ENCODE results near the gene DENND5B. TPM values are rescaled to one million over a fixed set of nuclear protein-coding genes. Genes with fewer than 3 reads are reported as not detected.

The DENND5B gene
- total RNA-seq, 1 experiment from 2014 or later = 13.8 TPM

GRCh38 chr12:31456562-31456961 lies 134.4 kb downstream of the DENND5B start:
- POLR2A ChIA-PET = interaction anchor here (0.7 kb wide), 1 partner anchor 31 kb away, joined by 4 read pairs; no protein-coding TSS in a partner anchor
- Mint-ChIP-seq H3K4me3 (no peak overlapping the region), H3K27me3 (ENCODE audit: low read depth) (no peaks in the 10 kb centered on the region), H3K27ac (no peak overlapping the region; the same call in 1 of the 2 replicates), H3K9me3 (no peaks in the 10 kb centered on the region), H3K4me1 (no peaks in the 10 kb centered on the region; the same call in 1 of the 2 replicates), H3K36me3 (peaks cover 3% of the 10 kb centered on the region; the same call in 1 of the 2 replicates)
- CTCF ChIA-PET = interaction anchor here (0.9 to 1.5 kb wide), 2 partner anchors 54 to 179 kb away, joined by 3 to 5 read pairs; no protein-coding TSS in a partner anchor
- ATAC-seq (no peak), DNase-seq (ENCODE audit: low spot score) (no peak)
- TF ChIP-seq ZMAT4 (CRISPR knock-in tag; IDR thresholded peaks at IDR 0.05) (no peak), ZBTB43 (CRISPR knock-in tag; IDR thresholded peaks at IDR 0.05) (no peak)

- Mint-ChIP-seq H3K4me1 (peaks cover 4% of the 10 kb centered on the region), H3K4me3 (no peak overlapping the region), H3K36me3 (no peaks in the 10 kb centered on the region), H3K27ac (no peak overlapping the region), H3K9me3 (no peaks in the 10 kb centered on the region), H3K27me3 (ENCODE audit: low read depth) (no peaks in the 10 kb centered on the region)
- no peak for TF ChIP-seq ZBTB21 (CRISPR knock-in tag; IDR thresholded peaks at IDR 0.05; ENCODE audit: borderline replicate concordance)
- no peak for TF ChIP-seq NFE2L1 (CRISPR knock-in tag; IDR thresholded peaks at IDR 0.05)
- no peak for TF ChIP-seq FOXJ3 (CRISPR knock-in tag; IDR thresholded peaks at IDR 0.05; ENCODE audit: borderline replicate concordance)
- TF ChIP-seq USF1 (CRISPR knock-in tag; IDR thresholded peaks at IDR 0.05) = no peak
- no peak for TF ChIP-seq ETV6 (CRISPR knock-in tag; IDR thresholded peaks at IDR 0.05)
- TF ChIP-seq MAX (CRISPR knock-in tag; IDR thresholded peaks at IDR 0.05) = no peak
- TF ChIP-seq OVOL2 (CRISPR knock-in tag; IDR thresholded peaks at IDR 0.05; ENCODE audit: borderline replicate concordance) = no peak
- no peak for TF ChIP-seq HMGXB4 (CRISPR knock-in tag; IDR thresholded peaks at IDR 0.05)
- no peak for TF ChIP-seq CREB1 (CRISPR knock-in tag; IDR thresholded peaks at IDR 0.05)
- no peak for TF ChIP-seq EMX1 (CRISPR knock-in tag; IDR thresholded peaks at IDR 0.05)
- no peak for TF ChIP-seq ZSCAN18 (CRISPR knock-in tag; IDR thresholded peaks at IDR 0.05)
- TF ChIP-seq PRRX2 (CRISPR knock-in tag; IDR thresholded peaks at IDR 0.05) = no peak
- TF ChIP-seq E2F5 (CRISPR knock-in tag; IDR thresholded peaks at IDR 0.05) = no peak
- TF ChIP-seq GRHL2 (CRISPR knock-in tag; IDR thresholded peaks at IDR 0.05; ENCODE audit: insufficient replicate concordance, severe bottlenecking) = no peak
- TF ChIP-seq CBFB (CRISPR knock-in tag; IDR thresholded peaks at IDR 0.05; ENCODE audit: low read depth) = no peak
- POLR2A ChIA-PET = no interaction called here
- CTCF ChIA-PET = interaction anchor here (1.2 kb wide), 1 partner anchor 42 kb away, joined by 4 read pairs; no protein-coding TSS in a partner anchor
- no peak for DNase-seq (ENCODE audit: low spot score)
- peak; percentile 28; the same call in 1 of the 2 replicates for ATAC-seq
Measured at GRCh38 chr12:31444736-31445135, 146.2 kb downstream of the DENND5B start.
